Stomach (tissue), 9 donors: ENCODE results near the gene RBMS3. TPM values are rescaled to one million over a fixed set of nuclear protein-coding genes. Genes with fewer than 3 reads are reported as not detected.

Experiments used
- DNase-seq, 2 donors: peaks; one replicate each; pipeline versions ENCODE4 v3.0.0 to v3.0.0-alpha.2; 2013 to 2019
- H3K27ac ChIP-seq, 5 donors: fragments of 200-600 bp in 4 of 5; sonication (generic) in 4 of 5; one replicate each; pipeline ENCODE4 v1.5.1; 2013 to 2019; ENCODE audit warnings: mild to moderate bottlenecking in 1 of 5, moderate library complexity in 1 of 5
- H3K27me3 ChIP-seq, 3 donors: fragments of 200-600 bp; sonication (generic); one replicate each; pipeline ENCODE4 v1.5.1; 2017 to 2019; ENCODE audit warnings: mixed run types in 1 of 3
- H3K36me3 ChIP-seq, 4 donors: fragments of 200-600 bp; sonication (generic); 1 replicate in 3 of 4; 2 replicates in 1 of 4; pipeline ENCODE4 v1.5.1; 2016 to 2019
- H3K4me1 ChIP-seq, 4 donors: fragments of 200-600 bp; sonication (generic); one replicate each; pipeline ENCODE4 v1.5.1; 2016 to 2019
- H3K4me3 ChIP-seq, 4 donors: fragments of 200-600 bp; sonication (generic) in 3 of 4; one replicate each; pipeline ENCODE4 v1.5.1; 2016 to 2019; ENCODE audit warnings: mild to moderate bottlenecking in 1 of 4
- H3K9me3 ChIP-seq, 4 donors: fragments of 200-600 bp; sonication (generic); one replicate each; pipeline ENCODE4 v1.5.1; 2016 to 2019
- EP300 ChIP-seq: sonication (generic); formaldehyde crosslinking; IDR thresholded peaks from one replicate; pipeline ENCODE4 v1.6.1; 2017; ENCODE audit warnings: antibody characterized with exemption
- POLR2A ChIP-seq, 4 donors: fragments of 450-650 bp; IDR thresholded peaks; one replicate each; pipeline ENCODE4 v1.6.1; 2016; ENCODE audit warnings: antibody characterized with exemption in 4 of 4, control low read depth in 2 of 4, mild to moderate bottlenecking in 1 of 4, moderate library complexity in 1 of 4
- POLR2AphosphoS5 ChIP-seq, 3 donors: sonication (generic); formaldehyde crosslinking; IDR thresholded peaks; one replicate each; pipeline ENCODE4 v1.6.1; 2016; ENCODE audit warnings: antibody characterized with exemption in 3 of 3
- WGBS, 5 donors: extraction: QIAGEN DNeasy Blood & Tissue Kit in 3 of 5; methylation state at CpG; one replicate each; pipeline versions ENCODE4 v1.1.5 to v1.1.7; 2013 to 2018; 5-methylcytosine and 5-hydroxymethylcytosine counted together
- intact Hi-C: fragments of 100-400 bp; cut with DNase I; formaldehyde crosslinking; loops from one replicate; pipeline ENCODE4 v1.15.1; 2023; ENCODE audit warnings: low total_unique reads
- polyA plus RNA-seq, 3 donors: library from polyadenylated mRNA; stranded (reverse); fragments of 200-250 nt; gene quantifications; one replicate each; pipeline ENCODE4 v1.2.3, GENCODE V29; 2013
- total RNA-seq, 5 donors: library from RNA; depleted of rRNA; stranded (reverse); fragments of >200 nt; gene quantifications; one replicate each; pipeline versions ENCODE4 v1.1.0 to v1.2.3, GENCODE V29; 2014 to 2016
- TF ChIP-seq, protein P1 (sequence below), 7 experiments: fragments of 450-650 bp in 4 of 7; fragments of 200-600 bp in 3 of 7; sonication (generic) in 3 of 7; IDR thresholded peaks; one replicate each; pipeline ENCODE4 v1.5.1; 2016 to 2019; ENCODE audit warnings: antibody characterized with exemption in 7 of 7, control low read depth in 2 of 7, mild to moderate bottlenecking in 1 of 7
- donor health status: healthy with polysubstance abuse.
- donor health status: Bipolar disorder and iron deficiency.
- donor health status: healthy.

The RBMS3 gene
- total and polyA plus RNA-seq, 8 donors = 2.0 to 103 (median 16.0) TPM

DNA sequence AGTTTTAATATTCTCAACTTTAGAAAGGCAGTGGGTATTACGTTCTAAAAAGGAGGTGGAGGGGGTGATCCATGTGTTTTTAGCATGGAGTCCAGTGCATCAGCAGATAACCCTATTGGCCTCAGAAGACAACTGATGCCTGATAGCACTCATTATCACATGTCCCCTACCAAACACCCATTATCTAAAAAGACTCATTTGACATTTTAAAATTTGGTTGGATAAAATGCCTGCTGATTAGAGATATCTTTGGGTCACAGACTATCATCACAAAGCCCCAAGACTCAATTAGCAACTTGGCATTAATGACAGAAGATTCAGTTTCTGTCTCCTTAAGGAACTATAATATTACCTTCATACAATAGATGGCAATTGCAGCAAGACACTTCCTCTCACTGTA, 589.3 kb downstream of the RBMS3 start:
- no peaks in the 10 kb centered on the region for H3K36me3 ChIP-seq
- H3K4me3 ChIP-seq = no peak overlapping the region
- H3K9me3 ChIP-seq = peaks cover 0 to 10% (median 4%) of the 10 kb centered on the region in 4 donors
- TF ChIP-seq POLR2AphosphoS5 (IDR thresholded peaks at IDR 0.05) (no peak), EP300 (no peak), POLR2A (IDR thresholded peaks at IDR 0.05) (no peak)
- TF ChIP-seq, protein P1, sequence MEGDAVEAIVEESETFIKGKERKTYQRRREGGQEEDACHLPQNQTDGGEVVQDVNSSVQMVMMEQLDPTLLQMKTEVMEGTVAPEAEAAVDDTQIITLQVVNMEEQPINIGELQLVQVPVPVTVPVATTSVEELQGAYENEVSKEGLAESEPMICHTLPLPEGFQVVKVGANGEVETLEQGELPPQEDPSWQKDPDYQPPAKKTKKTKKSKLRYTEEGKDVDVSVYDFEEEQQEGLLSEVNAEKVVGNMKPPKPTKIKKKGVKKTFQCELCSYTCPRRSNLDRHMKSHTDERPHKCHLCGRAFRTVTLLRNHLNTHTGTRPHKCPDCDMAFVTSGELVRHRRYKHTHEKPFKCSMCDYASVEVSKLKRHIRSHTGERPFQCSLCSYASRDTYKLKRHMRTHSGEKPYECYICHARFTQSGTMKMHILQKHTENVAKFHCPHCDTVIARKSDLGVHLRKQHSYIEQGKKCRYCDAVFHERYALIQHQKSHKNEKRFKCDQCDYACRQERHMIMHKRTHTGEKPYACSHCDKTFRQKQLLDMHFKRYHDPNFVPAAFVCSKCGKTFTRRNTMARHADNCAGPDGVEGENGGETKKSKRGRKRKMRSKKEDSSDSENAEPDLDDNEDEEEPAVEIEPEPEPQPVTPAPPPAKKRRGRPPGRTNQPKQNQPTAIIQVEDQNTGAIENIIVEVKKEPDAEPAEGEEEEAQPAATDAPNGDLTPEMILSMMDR (IDR thresholded peaks at IDR 0.05) = no peak
- intact Hi-C loops = no loop called here
- no peaks in the 10 kb centered on the region for H3K4me1 ChIP-seq
- H3K27me3 ChIP-seq = no peaks in the 10 kb centered on the region
- WGBS, 5 donors = 82 to 93% (median 88%) methylated on average over 1 of the region's 1 CpG
- no peak overlapping the region for H3K27ac ChIP-seq
- DNase-seq = no peak

DNA sequence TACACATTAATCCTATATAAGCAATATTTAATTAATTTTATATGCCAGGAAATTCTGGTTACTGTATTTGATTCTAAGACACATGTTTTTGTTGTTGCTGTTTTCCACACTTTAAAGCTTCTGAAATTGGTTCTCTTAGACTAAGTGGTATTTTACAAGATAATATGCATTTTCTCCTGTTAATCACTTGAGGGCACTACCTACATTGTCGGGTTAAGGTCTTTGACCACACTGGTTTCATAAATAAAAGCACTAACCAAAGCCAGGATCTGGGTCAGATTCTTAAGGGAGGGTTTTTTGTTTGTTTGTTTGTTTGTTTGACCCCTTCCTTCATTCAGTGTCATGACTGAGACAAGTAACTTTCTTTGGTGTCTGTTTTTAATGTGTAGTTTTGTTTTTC, 590.2 kb downstream of the RBMS3 start:
- peaks cover 0 to 10% (median 4%) of the 10 kb centered on the region in 4 donors for H3K9me3 ChIP-seq
- H3K27me3 ChIP-seq = no peaks in the 10 kb centered on the region
- H3K27ac ChIP-seq = no peak overlapping the region
- intact Hi-C loops = no loop called here
- TF ChIP-seq POLR2AphosphoS5 (IDR thresholded peaks at IDR 0.05) = no peak
- no peak for TF ChIP-seq POLR2A (IDR thresholded peaks at IDR 0.05)
- TF ChIP-seq EP300 = no peak
- TF ChIP-seq, protein P1 (IDR thresholded peaks at IDR 0.05) = no peak
- 47 to 71% (median 59%) methylated on average over 1 of the region's 1 CpG for WGBS, 5 donors
- no peak overlapping the region for H3K4me3 ChIP-seq
- no peaks in the 10 kb centered on the region for H3K36me3 ChIP-seq
- H3K4me1 ChIP-seq = no peaks in the 10 kb centered on the region
- DNase-seq = no peak

DNA sequence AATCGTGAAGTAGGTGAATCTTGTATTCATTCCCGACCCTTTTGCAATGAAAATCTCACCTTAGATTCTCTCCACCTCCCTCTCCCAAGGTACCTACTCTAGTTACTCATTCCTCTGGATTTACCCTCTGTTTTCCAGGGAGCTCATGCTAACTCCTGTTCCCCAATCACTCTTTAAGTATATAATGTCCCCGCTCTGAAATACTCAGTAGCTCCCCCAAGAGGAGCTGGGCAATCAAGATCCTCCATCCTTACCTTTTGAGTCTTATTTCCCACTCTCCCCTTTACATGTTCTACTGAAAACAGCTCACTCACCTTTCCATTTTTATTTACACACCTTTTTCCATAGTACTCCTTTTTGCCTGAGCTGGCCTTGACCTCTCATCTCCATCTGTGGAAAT, 599.9 kb downstream of the RBMS3 start:
- no peak for TF ChIP-seq POLR2AphosphoS5 (IDR thresholded peaks at IDR 0.05)
- TF ChIP-seq POLR2A (IDR thresholded peaks at IDR 0.05) = no peak
- TF ChIP-seq EP300 = no peak
- TF ChIP-seq, protein P1 (IDR thresholded peaks at IDR 0.05) = no peak

DNA sequence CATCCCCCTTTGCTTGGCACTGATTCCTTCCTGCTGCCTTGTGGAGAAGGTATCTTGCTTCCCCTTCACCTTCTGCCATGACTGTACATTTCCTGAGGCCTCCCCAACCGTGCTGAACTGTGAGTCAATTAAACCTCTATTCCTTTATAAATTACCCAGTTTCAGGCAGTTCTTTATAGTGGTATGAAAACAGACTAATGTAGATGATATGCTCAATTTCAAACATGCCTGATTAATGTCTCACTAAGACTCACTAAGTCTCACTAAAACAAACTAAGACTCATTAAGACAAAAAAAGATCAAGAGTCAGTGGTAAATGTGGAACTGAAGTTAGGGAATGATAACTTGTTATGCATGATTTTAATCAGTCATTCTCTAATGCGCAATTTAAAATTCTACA, 606.6 kb downstream of the RBMS3 start:
- Histone ChIP-seq H3K27me3 (no peaks in the 10 kb centered on the region), H3K4me3 (no peak overlapping the region), H3K4me1 (no peaks in the 10 kb centered on the region), H3K27ac (no peak overlapping the region), H3K9me3 (no peaks in the 10 kb centered on the region), H3K36me3 (no peaks in the 10 kb centered on the region)
- no peak for TF ChIP-seq POLR2AphosphoS5 (IDR thresholded peaks at IDR 0.05)
- TF ChIP-seq, protein P1 (IDR thresholded peaks at IDR 0.05) = no peak
- no peak for TF ChIP-seq POLR2A (IDR thresholded peaks at IDR 0.05)
- TF ChIP-seq EP300 = no peak
- DNase-seq = no peak
- 45 to 83% (median 69%) methylated on average over 2 of the region's 2 CpGs for WGBS, 5 donors
- intact Hi-C loops = no loop called here

More for the DNA sequence above, 599.9 kb downstream of the RBMS3 start:
- intact Hi-C loops = no loop called here
- no peaks in the 10 kb centered on the region for H3K36me3 ChIP-seq
- H3K4me1 ChIP-seq = no peaks in the 10 kb centered on the region
- H3K4me3 ChIP-seq = no peak overlapping the region
- DNase-seq = no peak
- H3K27me3 ChIP-seq = no peaks in the 10 kb centered on the region
- H3K9me3 ChIP-seq = no peaks in the 10 kb centered on the region
- H3K27ac ChIP-seq = no peak overlapping the region
- 80 to 93% (median 89%) methylated on average over 3 of the region's 3 CpGs for WGBS, 5 donors
